ENCODE results near the gene ECHDC3.

ECHDC3 gene

DNA sequence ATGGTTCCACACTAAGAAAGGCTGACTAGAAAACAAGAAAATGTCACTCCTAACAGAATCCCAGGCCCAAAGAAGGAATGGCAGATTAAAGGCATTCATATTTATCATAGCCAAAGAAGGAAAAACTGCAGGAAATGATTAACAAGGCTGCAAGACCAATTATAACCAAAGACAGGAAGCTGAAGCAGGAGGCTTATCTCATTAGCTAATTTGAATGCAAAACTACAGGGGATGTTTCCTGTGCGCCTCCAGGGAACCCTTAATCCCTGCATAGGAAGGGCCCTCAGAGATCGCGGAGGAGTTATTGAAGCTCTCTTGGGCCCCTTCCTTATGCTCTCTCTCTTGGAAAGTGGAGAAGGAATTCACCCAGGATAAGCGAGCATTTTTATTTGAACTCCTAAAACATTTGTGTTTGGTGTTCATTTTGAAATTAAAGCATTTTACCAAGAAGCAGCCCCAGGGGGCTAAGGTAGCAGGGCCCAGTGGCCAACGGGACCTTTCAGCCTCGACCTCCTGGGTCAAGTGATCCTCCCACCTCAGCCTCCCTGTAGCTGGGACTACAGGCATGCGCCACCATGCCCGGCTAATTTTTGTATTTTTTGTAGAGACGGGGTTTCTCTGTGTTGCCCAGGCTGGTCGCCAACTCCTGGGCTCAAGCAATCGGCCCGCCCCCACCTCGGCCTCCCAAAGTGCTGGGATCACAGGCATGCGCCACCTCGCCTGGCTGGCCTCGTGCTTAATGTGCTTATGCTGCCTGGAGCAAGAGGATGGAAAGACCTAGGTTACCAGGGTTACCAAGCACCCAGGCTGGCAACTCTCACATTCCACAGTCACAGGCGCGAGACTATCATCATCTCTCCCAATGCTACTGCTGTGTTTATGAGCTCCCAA lies 56.9 kb downstream of the ECHDC3 start:
- H3K27ac ChIP-seq (ENCODE audit: low read depth, low read length) = peak overlapping the region; percentile 84
- H3K27me3 ChIP-seq (ENCODE audit: control insufficient read depth, insufficient read depth, low read length) = no peaks in the 10 kb centered on the region
- no peak overlapping the region for H3K9ac ChIP-seq (ENCODE audit: low read depth, low read length)
- H3K4me1 ChIP-seq (ENCODE audit: control insufficient read depth, insufficient read depth, low read length) = peaks cover 4% of the 10 kb centered on the region; the same call in 1 of the 2 replicates
- H3K4me3 ChIP-seq (ENCODE audit: low read depth, low read length) = no peak overlapping the region
- H3K36me3 ChIP-seq (ENCODE audit: control insufficient read depth, insufficient read depth, low read length) = no peaks in the 10 kb centered on the region
- H3K9me3 ChIP-seq (ENCODE audit: control insufficient read depth, insufficient read depth, low read length) = no peaks in the 10 kb centered on the region

GRCh38 chr10:11799736-11800080 lies 57.5 kb downstream of the ECHDC3 start:
- H3K9me3 ChIP-seq (ENCODE audit: control insufficient read depth, insufficient read depth, low read length) = no peaks in the 10 kb centered on the region
- H3K4me3 ChIP-seq (ENCODE audit: low read depth, low read length) = no peak overlapping the region
- H3K27me3 ChIP-seq (ENCODE audit: control insufficient read depth, insufficient read depth, low read length) = no peaks in the 10 kb centered on the region
- no peaks in the 10 kb centered on the region for H3K36me3 ChIP-seq (ENCODE audit: control insufficient read depth, insufficient read depth, low read length)
- no peak overlapping the region for H3K9ac ChIP-seq (ENCODE audit: low read depth, low read length)
- H3K4me1 ChIP-seq (ENCODE audit: control insufficient read depth, insufficient read depth, low read length) = peaks cover 4% of the 10 kb centered on the region; the same call in 1 of the 2 replicates
- no peak overlapping the region for H3K27ac ChIP-seq (ENCODE audit: low read depth, low read length)

DNA sequence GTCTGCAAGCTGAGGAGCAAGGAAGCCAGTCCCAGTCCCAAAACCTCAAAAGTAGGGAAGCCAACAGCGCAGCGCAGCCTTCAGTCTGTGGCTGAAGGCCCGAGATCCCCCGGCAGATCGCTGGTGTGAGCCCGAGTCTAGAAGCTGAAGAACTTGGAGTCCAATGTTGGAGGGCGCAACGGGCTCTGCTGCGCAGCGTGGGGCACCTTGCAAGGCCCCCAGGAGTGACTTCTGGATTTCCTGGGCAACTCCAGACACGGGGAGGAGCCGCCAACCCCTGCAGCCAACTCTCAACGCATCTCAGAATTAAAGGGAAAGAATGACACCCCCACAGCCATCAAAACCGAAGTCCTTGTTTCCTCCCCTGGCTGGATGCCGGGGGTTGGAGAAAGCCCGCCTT lies 62.2 kb downstream of the ECHDC3 start:
- Histone ChIP-seq H3K9ac (ENCODE audit: low read depth, low read length) (no peak overlapping the region), H3K4me1 (ENCODE audit: control insufficient read depth, insufficient read depth, low read length) (no peaks in the 10 kb centered on the region), H3K9me3 (ENCODE audit: control insufficient read depth, insufficient read depth, low read length) (no peaks in the 10 kb centered on the region), H3K27me3 (ENCODE audit: control insufficient read depth, insufficient read depth, low read length) (no peaks in the 10 kb centered on the region), H3K36me3 (ENCODE audit: control insufficient read depth, insufficient read depth, low read length) (no peaks in the 10 kb centered on the region), H3K4me3 (ENCODE audit: low read depth, low read length) (no peak overlapping the region), H3K27ac (ENCODE audit: low read depth, low read length) (no peak overlapping the region)

DNA sequence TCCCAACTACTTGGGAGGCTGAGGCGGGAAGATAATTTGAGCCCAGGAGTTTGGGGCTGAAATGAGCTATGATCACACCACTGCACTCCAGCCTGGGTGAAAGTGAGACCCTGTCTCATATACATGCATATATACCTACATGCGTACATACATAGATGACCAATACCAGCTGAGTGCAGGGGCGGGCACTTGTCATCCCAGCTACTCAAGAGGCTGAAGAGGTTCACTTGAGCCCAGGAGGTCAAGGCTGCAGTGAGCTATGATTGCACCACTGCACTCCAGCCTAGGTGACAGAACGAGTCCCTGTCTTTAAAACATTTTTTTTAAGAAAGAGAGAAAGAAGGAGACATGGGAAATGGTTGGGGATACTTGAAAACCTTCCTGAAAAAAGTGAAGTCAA lies 63.6 kb downstream of the ECHDC3 start:
- H3K27ac ChIP-seq (ENCODE audit: low read depth, low read length) = no peak overlapping the region
- no peak overlapping the region for H3K4me3 ChIP-seq (ENCODE audit: low read depth, low read length)
- no peak overlapping the region for H3K9ac ChIP-seq (ENCODE audit: low read depth, low read length)
- peaks cover 6% of the 10 kb centered on the region; the same call in 1 of the 2 replicates for H3K4me1 ChIP-seq (ENCODE audit: control insufficient read depth, insufficient read depth, low read length)
- no peaks in the 10 kb centered on the region for H3K27me3 ChIP-seq (ENCODE audit: control insufficient read depth, insufficient read depth, low read length)
- no peaks in the 10 kb centered on the region for H3K9me3 ChIP-seq (ENCODE audit: control insufficient read depth, insufficient read depth, low read length)
- no peaks in the 10 kb centered on the region for H3K36me3 ChIP-seq (ENCODE audit: control insufficient read depth, insufficient read depth, low read length)

- no peaks in the 10 kb centered on the region for H3K9me3 ChIP-seq (ENCODE audit: control insufficient read depth, insufficient read depth, low read length)
- H3K4me3 ChIP-seq (ENCODE audit: low read depth, low read length) = no peak overlapping the region
- no peaks in the 10 kb centered on the region for H3K36me3 ChIP-seq (ENCODE audit: control insufficient read depth, insufficient read depth, low read length)
- no peak overlapping the region for H3K9ac ChIP-seq (ENCODE audit: low read depth, low read length)
- H3K4me1 ChIP-seq (ENCODE audit: control insufficient read depth, insufficient read depth, low read length) = peaks cover 6% of the 10 kb centered on the region; the same call in 1 of the 2 replicates
- H3K27me3 ChIP-seq (ENCODE audit: control insufficient read depth, insufficient read depth, low read length) = no peaks in the 10 kb centered on the region
- H3K27ac ChIP-seq (ENCODE audit: low read depth, low read length) = no peak overlapping the region
These were observed 64.5 kb downstream of the ECHDC3 start for GRCh38 chr10:11806706-11807105.

DNA sequence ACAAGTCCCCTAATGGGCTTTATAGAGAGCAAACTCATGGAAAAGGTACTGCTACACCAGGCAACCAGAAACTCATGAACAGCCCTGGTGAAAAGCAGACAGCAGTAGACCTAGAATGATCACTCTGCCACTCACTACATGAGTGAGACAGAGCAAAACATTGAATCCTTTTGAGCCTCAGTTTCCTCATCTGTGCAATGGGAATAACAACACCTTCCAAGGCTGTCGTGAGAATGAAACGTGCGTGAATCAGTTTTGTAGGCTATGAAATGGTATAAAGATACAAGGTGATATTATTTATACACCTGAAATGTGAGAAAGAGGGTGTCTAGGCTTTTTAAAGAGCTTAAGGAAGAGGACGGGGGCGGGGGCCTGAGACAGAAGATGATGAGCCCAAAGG lies 66.6 kb downstream of the ECHDC3 start:
- H3K9ac ChIP-seq (ENCODE audit: low read depth, low read length) = no peak overlapping the region
- no peaks in the 10 kb centered on the region for H3K27me3 ChIP-seq (ENCODE audit: control insufficient read depth, insufficient read depth, low read length)
- no peak overlapping the region for H3K27ac ChIP-seq (ENCODE audit: low read depth, low read length)
- H3K9me3 ChIP-seq (ENCODE audit: control insufficient read depth, insufficient read depth, low read length) = no peaks in the 10 kb centered on the region
- no peaks in the 10 kb centered on the region for H3K36me3 ChIP-seq (ENCODE audit: control insufficient read depth, insufficient read depth, low read length)
- no peak overlapping the region for H3K4me3 ChIP-seq (ENCODE audit: low read depth, low read length)
- H3K4me1 ChIP-seq (ENCODE audit: control insufficient read depth, insufficient read depth, low read length) = peaks cover 6% of the 10 kb centered on the region; the same call in 1 of the 2 replicates

- Histone ChIP-seq H3K4me3 (ENCODE audit: low read depth, low read length) (no peak overlapping the region), H3K36me3 (ENCODE audit: control insufficient read depth, insufficient read depth, low read length) (no peaks in the 10 kb centered on the region), H3K9ac (ENCODE audit: low read depth, low read length) (no peak overlapping the region), H3K27ac (ENCODE audit: low read depth, low read length) (no peak overlapping the region), H3K4me1 (ENCODE audit: control insufficient read depth, insufficient read depth, low read length) (peaks cover 6% of the 10 kb centered on the region; the same call in 1 of the 2 replicates), H3K27me3 (ENCODE audit: control insufficient read depth, insufficient read depth, low read length) (no peaks in the 10 kb centered on the region), H3K9me3 (ENCODE audit: control insufficient read depth, insufficient read depth, low read length) (no peaks in the 10 kb centered on the region)
These were observed 68.2 kb downstream of the ECHDC3 start for GRCh38 chr10:11810313-11810766.

GRCh38 chr10:11810973-11811372 lies 68.8 kb downstream of the ECHDC3 start:
- H3K9ac ChIP-seq (ENCODE audit: low read depth, low read length) = no peak overlapping the region
- H3K27me3 ChIP-seq (ENCODE audit: control insufficient read depth, insufficient read depth, low read length) = no peaks in the 10 kb centered on the region
- H3K4me1 ChIP-seq (ENCODE audit: control insufficient read depth, insufficient read depth, low read length) = peaks cover 6% of the 10 kb centered on the region; the same call in 1 of the 2 replicates
- H3K36me3 ChIP-seq (ENCODE audit: control insufficient read depth, insufficient read depth, low read length) = no peaks in the 10 kb centered on the region
- H3K27ac ChIP-seq (ENCODE audit: low read depth, low read length) = no peak overlapping the region
- H3K9me3 ChIP-seq (ENCODE audit: control insufficient read depth, insufficient read depth, low read length) = no peaks in the 10 kb centered on the region
- H3K4me3 ChIP-seq (ENCODE audit: low read depth, low read length) = no peak overlapping the region

GRCh38 chr10:11813177-11813576 lies 71.0 kb downstream of the ECHDC3 start:
- H3K9ac ChIP-seq (ENCODE audit: low read depth, low read length) = no peak overlapping the region
- H3K27me3 ChIP-seq (ENCODE audit: control insufficient read depth, insufficient read depth, low read length) = no peaks in the 10 kb centered on the region
- H3K4me1 ChIP-seq (ENCODE audit: control insufficient read depth, insufficient read depth, low read length) = peaks cover 6% of the 10 kb centered on the region; the same call in 1 of the 2 replicates
- no peaks in the 10 kb centered on the region for H3K36me3 ChIP-seq (ENCODE audit: control insufficient read depth, insufficient read depth, low read length)
- no peak overlapping the region for H3K27ac ChIP-seq (ENCODE audit: low read depth, low read length)
- H3K4me3 ChIP-seq (ENCODE audit: low read depth, low read length) = no peak overlapping the region
- H3K9me3 ChIP-seq (ENCODE audit: control insufficient read depth, insufficient read depth, low read length) = no peaks in the 10 kb centered on the region
